Left lung (tissue), 10 donors: Measurements from ENCODE around the gene ACVR1B. TPM values are rescaled to one million over a fixed set of nuclear protein-coding genes. Genes with fewer than 3 reads are reported as not detected.
A peak's percentile ranks its signal among the peaks of the same experiment; 100 is the strongest.

Experiments used
- ATAC-seq: fragments of 200-7000 bp; cut with Tn5 transposase; one replicate; pipeline ENCODE4 v1.9.1; 2020; ENCODE audit warnings: moderate library complexity
- DNase-seq, 4 donors: peaks; one replicate each; pipeline ENCODE4 v3.0.0-alpha.2; 2013 to 2020
- H3K27ac ChIP-seq, 2 donors: fragments of 200-600 bp; sonication (generic) in 1 of 2; one replicate each; pipeline versions ENCODE4 v1.5.0 to v1.8.0; 2020 to 2021
- H3K27me3 ChIP-seq, 2 donors: fragments of 200-600 bp; sonication (generic) in 1 of 2; one replicate each; pipeline versions ENCODE4 v1.5.0 to v1.8.0; 2020 to 2021
- H3K36me3 ChIP-seq, 2 donors: fragments of 200-600 bp; sonication (generic) in 1 of 2; one replicate each; pipeline versions ENCODE4 v1.5.0 to v1.8.0; 2020 to 2021
- H3K4me1 ChIP-seq, 2 donors: fragments of 200-600 bp; one replicate each; pipeline ENCODE4 v1.8.0; 2021
- H3K4me3 ChIP-seq, 2 donors: fragments of 200-600 bp; sonication (generic) in 1 of 2; one replicate each; pipeline versions ENCODE4 v1.5.0 to v1.8.0; 2020 to 2021; ENCODE audit warnings: mild to moderate bottlenecking in 1 of 2
- H3K9me3 ChIP-seq, 2 donors: fragments of 200-600 bp; sonication (generic) in 1 of 2; one replicate each; pipeline versions ENCODE4 v1.5.0 to v1.8.0; 2020 to 2021
- intact Hi-C, 2 donors: fragments of 100-400 bp; cut with DNase I; formaldehyde crosslinking; loops; one replicate each; pipeline versions ENCODE4 v1.11.2 to v1.14.2; 2022
- polyA plus RNA-seq, 6 donors: library from polyadenylated mRNA; unstranded; fragments of 120-200 nt; gene quantifications; one replicate each; pipeline ENCODE4 v1.2.1, GENCODE V29; 2013; ENCODE audit not compliant: insufficient read length in 6 of 6
- total RNA-seq, 2 donors: library from RNA; stranded (reverse); fragmentation: NEBNext Ultra II Directional; extraction: Animal tissue kit (Norgen Biotek cat#: 25700); gene quantifications; one replicate each; pipeline ENCODE4 v1.2.1, GENCODE V29; 2021
- TF ChIP-seq, protein P1 (sequence below), 2 donors: fragments of 200-600 bp; sonication (generic) in 1 of 2; IDR thresholded peaks; one replicate each; pipeline versions ENCODE4 v1.5.0 to v1.8.0; 2021; ENCODE audit warnings: antibody characterized with exemption in 2 of 2
- donor health status: DM: no; HTN: yes; CAD: no.
- donor health status: DM: no; HTN: no; CAD: no.

Gene ACVR1B
- total and polyA plus RNA-seq, 8 donors, result 13.2 to 26.6 (median 16.5) TPM

DNA sequence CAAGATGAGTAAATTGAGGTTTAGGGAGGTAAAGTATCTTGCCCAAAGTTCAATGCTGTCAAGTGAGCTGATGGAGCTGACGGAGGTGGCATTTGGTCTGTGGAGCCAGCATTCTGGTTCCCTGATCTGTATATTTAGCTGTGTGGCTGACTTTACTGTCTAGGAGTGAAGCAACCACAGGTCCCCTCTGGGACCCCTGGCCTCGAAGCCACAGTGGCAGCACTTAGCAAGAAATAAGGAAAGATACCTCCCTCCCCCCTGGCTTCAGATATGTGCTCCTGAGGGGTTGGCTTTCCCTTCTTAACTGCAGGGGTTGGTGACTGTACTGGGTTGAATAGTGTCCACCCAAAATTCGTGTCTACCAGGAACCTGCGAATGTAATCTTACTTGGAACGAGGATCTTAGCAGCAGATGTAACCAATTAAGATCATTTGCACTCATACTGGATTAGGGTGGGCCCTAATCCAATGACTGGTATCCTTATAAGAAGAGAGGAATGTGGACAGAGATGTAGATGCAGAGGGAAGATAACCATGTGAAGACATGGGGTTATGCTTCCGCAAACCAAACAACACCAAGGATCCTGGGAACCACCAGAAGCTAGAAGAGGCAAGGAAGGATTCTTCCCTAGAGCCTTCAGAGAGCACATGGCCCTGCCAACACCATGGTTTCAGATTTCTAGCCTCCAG is 2.0 kb upstream of the ACVR1B start:
- Histone ChIP-seq H3K9me3 (peaks cover 0 to 15% of the 10 kb centered on the region in 2 donors), H3K27me3 (no peaks in the 10 kb centered on the region), H3K27ac (no peak overlapping the region), H3K4me1 (peaks cover 16 to 28% of the 10 kb centered on the region in 2 donors), H3K36me3 (no peaks in the 10 kb centered on the region), H3K4me3 (no peak overlapping the region)
- ATAC-seq (no peak), DNase-seq (no peak)
- TF ChIP-seq, protein P1, sequence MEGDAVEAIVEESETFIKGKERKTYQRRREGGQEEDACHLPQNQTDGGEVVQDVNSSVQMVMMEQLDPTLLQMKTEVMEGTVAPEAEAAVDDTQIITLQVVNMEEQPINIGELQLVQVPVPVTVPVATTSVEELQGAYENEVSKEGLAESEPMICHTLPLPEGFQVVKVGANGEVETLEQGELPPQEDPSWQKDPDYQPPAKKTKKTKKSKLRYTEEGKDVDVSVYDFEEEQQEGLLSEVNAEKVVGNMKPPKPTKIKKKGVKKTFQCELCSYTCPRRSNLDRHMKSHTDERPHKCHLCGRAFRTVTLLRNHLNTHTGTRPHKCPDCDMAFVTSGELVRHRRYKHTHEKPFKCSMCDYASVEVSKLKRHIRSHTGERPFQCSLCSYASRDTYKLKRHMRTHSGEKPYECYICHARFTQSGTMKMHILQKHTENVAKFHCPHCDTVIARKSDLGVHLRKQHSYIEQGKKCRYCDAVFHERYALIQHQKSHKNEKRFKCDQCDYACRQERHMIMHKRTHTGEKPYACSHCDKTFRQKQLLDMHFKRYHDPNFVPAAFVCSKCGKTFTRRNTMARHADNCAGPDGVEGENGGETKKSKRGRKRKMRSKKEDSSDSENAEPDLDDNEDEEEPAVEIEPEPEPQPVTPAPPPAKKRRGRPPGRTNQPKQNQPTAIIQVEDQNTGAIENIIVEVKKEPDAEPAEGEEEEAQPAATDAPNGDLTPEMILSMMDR (IDR thresholded peaks at IDR 0.05), result no peak
- intact Hi-C loops, result no loop called here

DNA sequence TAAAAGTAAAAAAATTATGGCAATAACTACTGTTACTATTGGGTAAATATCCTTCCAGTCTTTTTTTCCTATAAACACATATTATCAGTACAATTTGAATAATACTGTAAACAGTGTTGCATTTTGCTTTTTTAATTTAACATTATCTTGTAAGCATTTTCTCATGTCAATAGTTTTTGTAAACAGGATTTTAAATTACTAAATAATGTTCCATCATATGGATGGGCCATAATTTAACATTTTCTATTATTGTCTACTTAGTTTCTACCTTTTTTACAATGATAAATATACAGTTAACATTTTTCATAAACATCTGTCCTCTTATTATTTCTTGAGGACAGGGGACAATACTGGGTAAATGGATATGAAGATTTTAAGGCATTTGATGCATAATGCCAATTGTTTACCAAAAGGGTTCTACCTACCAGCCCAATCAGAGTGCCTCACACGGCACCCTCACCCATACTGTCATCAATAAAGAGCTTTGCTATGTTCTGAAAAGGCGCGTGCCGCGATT is 759 bp upstream of the ACVR1B start:
- H3K27ac ChIP-seq, result peak overlapping the region in 1 of 2 donors; percentile 11
- TF ChIP-seq, protein P1 (IDR thresholded peaks at IDR 0.05), result no peak

DNA sequence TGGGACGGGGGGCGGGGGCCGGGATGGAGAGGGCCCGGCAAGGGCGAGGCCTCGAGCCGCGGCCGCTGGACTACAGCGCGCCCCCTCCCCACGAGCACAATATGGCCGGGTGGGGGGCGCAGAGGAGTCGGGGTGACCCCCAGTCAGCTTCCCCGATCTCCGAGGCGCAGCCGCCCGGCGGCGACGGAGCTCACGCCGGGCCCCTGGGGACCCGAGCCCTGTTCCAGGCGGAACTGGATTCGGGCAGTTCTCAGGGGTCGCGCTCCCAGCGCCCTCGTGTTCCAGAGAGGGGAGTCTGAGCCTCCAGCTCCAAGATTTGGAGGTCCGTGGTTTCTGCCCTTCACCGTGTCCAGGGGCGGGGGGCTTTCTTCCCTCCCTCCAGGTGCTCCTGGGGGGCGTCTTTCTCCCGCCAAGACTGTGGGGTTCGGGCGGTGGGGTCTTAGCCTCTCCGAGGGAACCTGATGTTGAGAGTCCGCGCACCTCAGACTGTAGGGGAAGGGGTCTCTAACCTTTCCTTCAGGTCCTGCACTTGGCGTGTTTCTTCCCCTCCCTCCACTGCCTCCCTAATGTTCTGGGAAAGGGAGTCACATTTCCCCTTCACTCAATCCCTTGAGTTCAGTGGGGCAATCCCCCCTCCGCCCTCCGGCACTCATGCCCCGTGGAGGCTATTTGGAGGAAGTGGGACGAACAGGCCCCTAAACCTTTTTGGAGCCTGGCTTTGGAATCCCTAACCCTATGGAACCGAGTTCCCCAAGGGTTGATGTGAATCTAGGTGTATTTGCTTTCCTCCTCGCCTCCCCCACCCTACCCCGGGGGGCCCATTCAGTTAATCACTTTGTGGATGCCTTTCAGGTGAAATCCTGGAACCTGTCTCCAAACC is 584 bp downstream of the ACVR1B start:
- intact Hi-C loops, result no loop called here
- ATAC-seq (peak; percentile 18), DNase-seq (peak in 3 of 4 donors; percentile 47 to 80 (median 59))
- TF ChIP-seq, protein P1 (IDR thresholded peaks at IDR 0.05), result no peak
- Histone ChIP-seq H3K4me1 (peaks cover 32 to 45% of the 10 kb centered on the region in 2 donors), H3K27me3 (no peaks in the 10 kb centered on the region), H3K36me3 (no peaks in the 10 kb centered on the region), H3K9me3 (no peaks in the 10 kb centered on the region), H3K4me3 (peak overlapping the region; percentile 72 to 84), H3K27ac (peak overlapping the region; percentile 92 to 94)

More for the DNA sequence above, 759 bp upstream of the ACVR1B start:
- no peak for ATAC-seq
- peaks cover 0 to 2% of the 10 kb centered on the region in 2 donors for H3K9me3 ChIP-seq
- intact Hi-C loops, result no loop called here
- DNase-seq, result no peak
- peaks cover 26 to 41% of the 10 kb centered on the region in 2 donors for H3K4me1 ChIP-seq
- no peaks in the 10 kb centered on the region for H3K27me3 ChIP-seq
- H3K36me3 ChIP-seq, result no peaks in the 10 kb centered on the region
- H3K4me3 ChIP-seq, result peak overlapping the region; percentile 45 to 51

DNA sequence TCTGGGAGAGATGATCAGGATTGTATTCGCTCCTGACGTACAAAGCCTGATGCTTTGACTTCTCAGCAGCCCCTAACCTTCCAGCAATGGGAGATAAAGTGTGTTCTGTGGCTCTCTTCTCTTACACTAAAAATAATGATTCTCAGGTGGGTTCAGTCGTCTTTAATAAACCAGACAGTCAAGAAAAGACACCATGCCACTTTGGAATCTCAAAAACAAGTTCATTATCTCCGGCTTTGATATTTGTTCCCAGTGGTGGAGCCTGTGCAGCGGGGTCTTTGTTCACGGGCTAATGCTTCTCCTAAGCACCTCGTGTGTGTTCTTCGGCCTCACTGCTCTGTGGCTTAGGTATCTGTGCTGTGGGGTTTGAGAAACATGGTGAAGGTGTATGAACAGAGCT is 1.6 kb downstream of the ACVR1B start:
- DNase-seq, result no peak
- intact Hi-C loops, result no loop called here
- Histone ChIP-seq H3K27ac (peak overlapping the region; percentile 92 to 94), H3K4me1 (peaks cover 32 to 50% of the 10 kb centered on the region in 2 donors), H3K9me3 (no peaks in the 10 kb centered on the region), H3K4me3 (peak overlapping the region; percentile 72 to 84), H3K27me3 (no peaks in the 10 kb centered on the region), H3K36me3 (no peaks in the 10 kb centered on the region)
- ATAC-seq, result no peak
- TF ChIP-seq, protein P1 (IDR thresholded peaks at IDR 0.05), result no peak

DNA sequence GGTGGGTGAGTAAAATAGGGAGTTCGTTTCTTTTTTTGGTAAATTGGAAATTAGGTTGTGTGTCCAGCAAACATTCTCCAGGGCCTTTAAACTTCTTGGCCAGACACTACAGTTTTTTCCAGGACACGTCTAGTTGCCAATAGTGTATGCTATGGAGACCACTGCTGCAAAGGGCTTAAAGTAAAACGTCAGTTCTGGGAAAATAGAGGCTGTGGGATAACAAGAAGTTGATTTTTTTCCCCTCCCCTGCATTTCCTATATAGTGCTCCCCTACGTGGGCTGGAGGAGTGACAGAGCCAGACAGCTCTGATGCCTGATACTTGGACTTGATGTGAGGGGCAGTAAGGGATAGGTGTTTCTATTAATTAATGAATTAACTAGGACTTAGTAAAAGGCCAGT is 2.4 kb downstream of the ACVR1B start:
- H3K4me1 ChIP-seq, result peaks cover 35 to 55% of the 10 kb centered on the region in 2 donors
- DNase-seq (no peak), ATAC-seq (no peak)
- no peaks in the 10 kb centered on the region for H3K9me3 ChIP-seq
- TF ChIP-seq, protein P1 (IDR thresholded peaks at IDR 0.05), result no peak
- H3K27ac ChIP-seq, result peak overlapping the region; percentile 59 to 66
- H3K4me3 ChIP-seq, result peak overlapping the region in 1 of 2 donors; percentile 72
- H3K36me3 ChIP-seq, result no peaks in the 10 kb centered on the region
- H3K27me3 ChIP-seq, result no peaks in the 10 kb centered on the region
- intact Hi-C loops, result no loop called here
